Mammary epithelial cell (primary cell): ENCODE results near the gene TOP3B.

Experiments used
- EZH2 ChIP-seq: IDR thresholded peaks from 2 replicates; pipeline ENCODE4 v1.6.1; 2012; ENCODE audit warnings: low read length, inconsistent platforms, borderline replicate concordance
- TF ChIP-seq, protein P1 (sequence below), 2 donors: IDR thresholded peaks in 1 of 2; conservative IDR thresholded peaks in 1 of 2; 2 replicates each; pipeline ENCODE4 v1.5.1; 2011 to 2012; ENCODE audit warnings: inconsistent platforms in 2 of 2, low read length in 2 of 2, mild to moderate bottlenecking in 2 of 2, control low read depth in 1 of 2, low read depth in 1 of 2; ENCODE audit not compliant: insufficient read depth in 1 of 2; ENCODE audit errors: extremely low read depth in 1 of 2

DNA sequence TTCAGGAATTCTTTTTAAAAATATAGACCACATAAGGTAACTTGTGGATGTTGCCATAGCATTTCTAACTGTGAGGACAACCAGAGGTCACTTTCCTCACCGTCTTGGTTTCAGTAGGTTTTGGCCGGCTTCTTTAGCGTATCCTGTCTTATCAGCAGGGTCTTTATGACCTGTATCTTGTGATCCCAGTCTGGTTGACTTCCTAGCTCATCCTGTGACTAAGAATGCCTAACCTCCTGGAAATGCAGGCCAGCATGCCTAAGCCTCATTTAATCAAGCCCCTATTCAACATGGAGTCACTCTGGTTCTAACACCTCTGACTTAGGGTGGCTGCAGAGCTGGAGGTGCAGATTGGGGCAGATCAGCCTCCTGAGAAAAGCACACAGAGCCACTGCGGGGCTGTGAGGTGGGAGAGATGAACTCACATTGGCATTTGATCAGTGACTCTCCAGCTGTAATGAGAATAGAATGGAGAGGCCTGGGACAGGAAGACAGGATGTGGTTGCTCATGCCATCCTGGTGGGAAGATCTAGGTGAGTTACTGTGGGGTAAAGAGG is 41.1 kb upstream of the TOP3B start:
- TF ChIP-seq, protein P1, sequence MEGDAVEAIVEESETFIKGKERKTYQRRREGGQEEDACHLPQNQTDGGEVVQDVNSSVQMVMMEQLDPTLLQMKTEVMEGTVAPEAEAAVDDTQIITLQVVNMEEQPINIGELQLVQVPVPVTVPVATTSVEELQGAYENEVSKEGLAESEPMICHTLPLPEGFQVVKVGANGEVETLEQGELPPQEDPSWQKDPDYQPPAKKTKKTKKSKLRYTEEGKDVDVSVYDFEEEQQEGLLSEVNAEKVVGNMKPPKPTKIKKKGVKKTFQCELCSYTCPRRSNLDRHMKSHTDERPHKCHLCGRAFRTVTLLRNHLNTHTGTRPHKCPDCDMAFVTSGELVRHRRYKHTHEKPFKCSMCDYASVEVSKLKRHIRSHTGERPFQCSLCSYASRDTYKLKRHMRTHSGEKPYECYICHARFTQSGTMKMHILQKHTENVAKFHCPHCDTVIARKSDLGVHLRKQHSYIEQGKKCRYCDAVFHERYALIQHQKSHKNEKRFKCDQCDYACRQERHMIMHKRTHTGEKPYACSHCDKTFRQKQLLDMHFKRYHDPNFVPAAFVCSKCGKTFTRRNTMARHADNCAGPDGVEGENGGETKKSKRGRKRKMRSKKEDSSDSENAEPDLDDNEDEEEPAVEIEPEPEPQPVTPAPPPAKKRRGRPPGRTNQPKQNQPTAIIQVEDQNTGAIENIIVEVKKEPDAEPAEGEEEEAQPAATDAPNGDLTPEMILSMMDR (conservative IDR thresholded peaks at IDR 0.05 in 1 of 2, IDR thresholded peaks at IDR 0.05 in 1 of 2; ENCODE audit: extremely low read depth in 1 of 2, insufficient read depth in 1 of 2, low read depth in 1 of 2, low read length in 2 of 2): no peak
- TF ChIP-seq EZH2: no peak
